ENCODE data around the gene GMPR2. TPM values are rescaled to one million over a fixed set of nuclear protein-coding genes. Genes with fewer than 3 reads are reported as not detected.
A peak's percentile ranks its signal among the peaks of the same experiment; 100 is the strongest.

The GMPR2 gene
- total and polyA plus RNA-seq, 10 donors: 42.2 to 85.6 (median 62.8) TPM

DNA sequence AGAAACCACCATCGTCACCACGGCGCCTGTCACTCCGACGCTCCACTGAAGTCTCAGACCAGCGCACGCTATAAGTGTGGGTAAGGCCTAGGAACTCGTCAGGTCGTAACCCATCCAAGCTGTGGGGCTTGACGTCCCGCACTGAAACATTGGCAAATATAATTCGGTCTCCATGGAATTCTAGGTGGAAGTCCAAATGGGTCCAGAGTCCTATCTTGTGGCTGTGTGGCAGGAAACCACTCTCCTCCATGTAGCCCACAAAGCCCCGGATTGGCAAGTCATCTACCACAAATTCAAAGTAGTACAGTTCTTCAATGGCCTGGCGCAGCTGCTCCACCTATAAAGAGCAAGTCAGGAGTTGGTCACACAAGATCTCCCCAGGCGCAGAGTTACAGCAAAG lies 39.8 kb upstream of the GMPR2 start:
- Histone ChIP-seq H3K27ac (no peak overlapping the region), H3K9me3 (no peaks in the 10 kb centered on the region), H3K4me3 (no peak overlapping the region), H3K4me1 (peaks cover 29 to 81% (median 49%) of the 10 kb centered on the region in 6 donors), H3K36me3 (peaks cover 0 to 35% (median 12%) of the 10 kb centered on the region in 6 donors), H3K27me3 (replicated peaks in 1 of 7) (no peaks in the 10 kb centered on the region)
- intact Hi-C loops (cut with DNase I; ENCODE audit: low total_unique reads): no loop called here
- WGBS, 5 donors: 90 to 92% (median 91%) methylated on average over 15 of the region's 15 CpGs
- DNase-seq: no peak
- TF ChIP-seq CTCF (IDR thresholded peaks at IDR 0.05 in 8 of 11, conservative IDR thresholded peaks at IDR 0.05 in 3 of 11): no peak
- no peak for TF ChIP-seq POLR2A (IDR thresholded peaks at IDR 0.05)
- no peak for TF ChIP-seq POLR2AphosphoS5 (IDR thresholded peaks at IDR 0.05)

GRCh38 chr14:24194186-24194872 lies 38.4 kb upstream of the GMPR2 start:
- no peaks in the 10 kb centered on the region for H3K27me3 ChIP-seq (replicated peaks in 1 of 7)
- peak overlapping the region in 6 of 8 donors; percentile 95 to 100 (median 98) for H3K27ac ChIP-seq
- 85 to 93% (median 90%) methylated on average over 7 of the region's 7 CpGs for WGBS, 5 donors
- TF ChIP-seq POLR2AphosphoS5 (IDR thresholded peaks at IDR 0.05) (no peak), POLR2A (IDR thresholded peaks at IDR 0.05) (no peak), CTCF (IDR thresholded peaks at IDR 0.05 in 8 of 11, conservative IDR thresholded peaks at IDR 0.05 in 3 of 11) (no peak)
- peaks cover 28 to 81% (median 49%) of the 10 kb centered on the region in 6 donors for H3K4me1 ChIP-seq
- H3K9me3 ChIP-seq: no peaks in the 10 kb centered on the region
- peak overlapping the region in 7 of 8 donors; percentile 77 to 90 (median 84) for H3K4me3 ChIP-seq
- intact Hi-C loops (cut with DNase I; ENCODE audit: low total_unique reads): no loop called here
- no peak for DNase-seq
- peaks cover 0 to 42% (median 12%) of the 10 kb centered on the region in 6 donors for H3K36me3 ChIP-seq

DNA sequence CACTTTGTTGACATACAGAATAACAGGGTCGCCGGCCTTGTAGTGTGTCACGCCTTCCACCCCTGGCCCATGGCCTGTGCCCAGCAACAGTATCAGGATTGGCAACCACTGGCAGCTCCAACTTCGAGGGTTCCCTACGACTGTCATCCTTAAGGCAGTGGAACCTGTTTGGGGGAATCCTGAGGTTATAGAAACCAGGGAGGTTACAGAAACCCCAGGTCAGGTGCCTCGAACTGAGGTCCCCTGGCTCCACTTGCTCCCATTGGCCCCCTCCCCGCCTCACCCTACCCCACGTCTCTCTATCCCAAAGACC lies 37.9 kb upstream of the GMPR2 start:
- 55 to 66% (median 58%) methylated on average over 7 to 8 of the region's 8 CpGs for WGBS, 5 donors
- intact Hi-C loops (cut with DNase I; ENCODE audit: low total_unique reads): no loop called here
- no peak for DNase-seq
- peak overlapping the region; percentile 61 to 90 (median 84) for H3K4me3 ChIP-seq
- H3K9me3 ChIP-seq: no peaks in the 10 kb centered on the region
- peak overlapping the region; percentile 95 to 100 (median 98) for H3K27ac ChIP-seq
- H3K36me3 ChIP-seq: peaks cover 0 to 47% (median 12%) of the 10 kb centered on the region in 6 donors
- TF ChIP-seq POLR2AphosphoS5 (IDR thresholded peaks at IDR 0.05) (no peak), CTCF (IDR thresholded peaks at IDR 0.05 in 8 of 11, conservative IDR thresholded peaks at IDR 0.05 in 3 of 11) (no peak), POLR2A (IDR thresholded peaks at IDR 0.05) (no peak)
- H3K4me1 ChIP-seq: peaks cover 28 to 81% (median 45%) of the 10 kb centered on the region in 6 donors
- no peaks in the 10 kb centered on the region for H3K27me3 ChIP-seq (replicated peaks in 1 of 7)

GRCh38 chr14:24195186-24196070 lies 37.3 kb upstream of the GMPR2 start, which contains the start of gene TM9SF1:
TSS of gene TM9SF1 (minus strand) at chr14:24195441. CDS start at chr14:24195019, 422 bp downstream.
- TF ChIP-seq POLR2A (IDR thresholded peaks at IDR 0.05) (peak in 2 of 3 donors; percentile 29 to 48), POLR2AphosphoS5 (IDR thresholded peaks at IDR 0.05) (peak; percentile 96 to 98 (median 96)), CTCF (IDR thresholded peaks at IDR 0.05 in 8 of 11, conservative IDR thresholded peaks at IDR 0.05 in 3 of 11) (peak in 2 of 11 experiments; percentile 8 to 29)
- 0 to 1% (median 1%) methylated on average over 25 to 89 of the region's 89 CpGs for WGBS, 5 donors
- Histone ChIP-seq H3K27ac (peak within 1 kb of the TSS; percentile 95 to 100 (median 98)), H3K36me3 (peaks cover 0 to 47% (median 12%) of the 10 kb centered on the region in 6 donors), H3K9me3 (no peaks in the 10 kb centered on the region), H3K4me1 (peaks cover 28 to 80% (median 45%) of the 10 kb centered on the region in 6 donors), H3K27me3 (replicated peaks in 1 of 7) (no peaks in the 10 kb centered on the region), H3K4me3 (peak within 1 kb of the TSS; percentile 61 to 90 (median 84))
- intact Hi-C loops (cut with DNase I; ENCODE audit: low total_unique reads): no loop called here
- DNase-seq: peak; percentile 99

Measured in spleen (tissue), 11 donors.